GM06990 (cell line): ENCODE results near the gene ONECUT3.
"Not testable (repeated sequence)": the region's sequence is repeated elsewhere in the genome, so short reads cannot be mapped to it uniquely, and the experiment has no call there.

Experiments used
- DNase-seq: peaks from one replicate; pipeline ENCODE4 v3.0.0-alpha.2; 2011; ENCODE audit not compliant: insufficient read length; ENCODE audit errors: extremely low read depth
- H3K27me3 ChIP-seq: replicated peaks from 2 replicates; pipeline ENCODE4 v1.6.0; 2011; ENCODE audit warnings: low read length; ENCODE audit not compliant: control insufficient read depth, insufficient read depth
- H3K36me3 ChIP-seq: 2 replicates; pipeline ENCODE4 v1.5.1; 2011; ENCODE audit warnings: low read length; ENCODE audit not compliant: control insufficient read depth, insufficient read depth
- H3K4me3 ChIP-seq: replicated peaks from 2 replicates; pipeline ENCODE4 v1.5.1; 2011; ENCODE audit warnings: low read depth, mild to moderate bottlenecking, control low read depth, low read length
- TF ChIP-seq, protein P1 (sequence below): IDR thresholded peaks from 2 replicates; pipeline ENCODE4 v1.5.1; 2011; ENCODE audit warnings: low read length, control low read depth, mild to moderate bottlenecking, inconsistent platforms; ENCODE audit not compliant: insufficient read depth, poor library complexity, severe bottlenecking

The ONECUT3 gene

GRCh38 chr19:1756705-1757465 lies 3.6 kb downstream of the ONECUT3 start:
- no peak for DNase-seq
- Histone ChIP-seq H3K36me3 (no peaks in the 10 kb centered on the region), H3K4me3 (no peak overlapping the region), H3K27me3 (peaks cover 3% of the 10 kb centered on the region)
- TF ChIP-seq, protein P1, sequence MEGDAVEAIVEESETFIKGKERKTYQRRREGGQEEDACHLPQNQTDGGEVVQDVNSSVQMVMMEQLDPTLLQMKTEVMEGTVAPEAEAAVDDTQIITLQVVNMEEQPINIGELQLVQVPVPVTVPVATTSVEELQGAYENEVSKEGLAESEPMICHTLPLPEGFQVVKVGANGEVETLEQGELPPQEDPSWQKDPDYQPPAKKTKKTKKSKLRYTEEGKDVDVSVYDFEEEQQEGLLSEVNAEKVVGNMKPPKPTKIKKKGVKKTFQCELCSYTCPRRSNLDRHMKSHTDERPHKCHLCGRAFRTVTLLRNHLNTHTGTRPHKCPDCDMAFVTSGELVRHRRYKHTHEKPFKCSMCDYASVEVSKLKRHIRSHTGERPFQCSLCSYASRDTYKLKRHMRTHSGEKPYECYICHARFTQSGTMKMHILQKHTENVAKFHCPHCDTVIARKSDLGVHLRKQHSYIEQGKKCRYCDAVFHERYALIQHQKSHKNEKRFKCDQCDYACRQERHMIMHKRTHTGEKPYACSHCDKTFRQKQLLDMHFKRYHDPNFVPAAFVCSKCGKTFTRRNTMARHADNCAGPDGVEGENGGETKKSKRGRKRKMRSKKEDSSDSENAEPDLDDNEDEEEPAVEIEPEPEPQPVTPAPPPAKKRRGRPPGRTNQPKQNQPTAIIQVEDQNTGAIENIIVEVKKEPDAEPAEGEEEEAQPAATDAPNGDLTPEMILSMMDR, result no peak

GRCh38 chr19:1757468-1758230 lies 4.3 kb downstream of the ONECUT3 start:
- H3K4me3 ChIP-seq, result no peak overlapping the region
- no peak for DNase-seq
- TF ChIP-seq, protein P1, result no peak
- H3K27me3 ChIP-seq, result peaks cover 3% of the 10 kb centered on the region
- no peaks in the 10 kb centered on the region for H3K36me3 ChIP-seq

- TF ChIP-seq, protein P1, result no peak
- peaks cover 3% of the 10 kb centered on the region for H3K27me3 ChIP-seq
Measured at GRCh38 chr19:1758231-1758577, 4.9 kb downstream of the ONECUT3 start.

GRCh38 chr19:1758959-1759903 lies 5.9 kb downstream of the ONECUT3 start:
- Histone ChIP-seq H3K27me3 (peaks cover 3% of the 10 kb centered on the region), H3K36me3 (no peaks in the 10 kb centered on the region), H3K4me3 (no peak overlapping the region)
- DNase-seq, result no peak
- TF ChIP-seq, protein P1, result no peak

More at GRCh38 chr19:1758231-1758577, 4.9 kb downstream of the ONECUT3 start:
- H3K36me3 ChIP-seq, result no peaks in the 10 kb centered on the region
- DNase-seq, result no peak
- H3K4me3 ChIP-seq, result no peak overlapping the region

GRCh38 chr19:1760020-1760419 lies 6.7 kb downstream of the ONECUT3 start:
- TF ChIP-seq, protein P1, result no peak
- no peak for DNase-seq
- H3K36me3 ChIP-seq, result no peaks in the 10 kb centered on the region
- no peak overlapping the region for H3K4me3 ChIP-seq
- peaks cover 3% of the 10 kb centered on the region for H3K27me3 ChIP-seq

GRCh38 chr19:1760786-1761527 lies 7.7 kb downstream of the ONECUT3 start:
- not testable (repeated sequence) for DNase-seq, H3K36me3 ChIP-seq, H3K4me3 ChIP-seq, H3K27me3 ChIP-seq
